H9 (cell line): ENCODE data around the gene TMCC2. TPM values are rescaled to one million over a fixed set of nuclear protein-coding genes. Genes with fewer than 3 reads are reported as not detected.

Experiments used
- DNase-seq: peaks from one replicate; pipeline ENCODE4 v3.0.0-alpha.2; 2017
- H2AFZ ChIP-seq: one replicate; pipeline ENCODE4 v1.6.1; 2013; ENCODE audit warnings: mild to moderate bottlenecking, low read length, control low read depth, moderate library complexity
- H2AK5ac ChIP-seq: 2 replicates; pipeline ENCODE4 v1.6.1; 2013; ENCODE audit warnings: low read length, control low read depth, mixed read lengths; ENCODE audit not compliant: insufficient read length
- H2BK120ac ChIP-seq: one replicate; pipeline ENCODE4 v1.6.1; 2013; ENCODE audit warnings: low read depth, mild to moderate bottlenecking, low read length, control low read depth, inconsistent platforms; ENCODE audit not compliant: poor library complexity, severe bottlenecking
- H2BK12ac ChIP-seq: 2 replicates; pipeline ENCODE4 v1.6.1; 2013; ENCODE audit warnings: low read length, control low read depth, mixed read lengths, low read depth; ENCODE audit not compliant: insufficient read length
- H2BK15ac ChIP-seq: 2 replicates; pipeline ENCODE4 v1.6.1; 2013; ENCODE audit warnings: low read depth, low read length, control low read depth
- H2BK20ac ChIP-seq: one replicate; pipeline ENCODE4 v1.6.1; 2013; ENCODE audit warnings: low read depth, mild to moderate bottlenecking, low read length, control low read depth, inconsistent platforms; ENCODE audit not compliant: poor library complexity, severe bottlenecking
- H2BK5ac ChIP-seq: 2 replicates; pipeline ENCODE4 v1.6.1; 2013; ENCODE audit warnings: low read length, control low read depth, mixed read lengths; ENCODE audit not compliant: insufficient read length
- H3K14ac ChIP-seq: 2 replicates; pipeline ENCODE4 v1.6.1; 2013; ENCODE audit warnings: low read length, control low read depth; ENCODE audit not compliant: insufficient read depth
- H3K18ac ChIP-seq: 2 replicates; pipeline ENCODE4 v1.6.1; 2013; ENCODE audit warnings: low read depth, mild to moderate bottlenecking, mixed read lengths, low read length, control low read depth; ENCODE audit not compliant: insufficient read length
- H3K23ac ChIP-seq: 2 replicates; pipeline ENCODE4 v1.6.1; 2013; ENCODE audit warnings: low read length, control low read depth, mixed read lengths, low read depth; ENCODE audit not compliant: insufficient read length
- H3K23me2 ChIP-seq: 2 replicates; pipeline ENCODE4 v1.6.1; 2013; ENCODE audit warnings: low read depth, mild to moderate bottlenecking, mixed read lengths, low read length, control low read depth; ENCODE audit not compliant: insufficient read length, poor library complexity, severe bottlenecking
- H3K27ac ChIP-seq: 2 replicates; pipeline ENCODE4 v1.5.1; 2013; ENCODE audit warnings: low read length, control low read depth, mixed read lengths, low read depth; ENCODE audit not compliant: insufficient read length
- H3K27me3 ChIP-seq: 2 replicates; pipeline ENCODE4 v1.6.1; 2013; ENCODE audit warnings: low read length, control low read depth, inconsistent platforms; ENCODE audit not compliant: insufficient read depth
- H3K4ac ChIP-seq: 2 replicates; pipeline ENCODE4 v1.6.1; 2013; ENCODE audit warnings: low read depth, mild to moderate bottlenecking, control low read depth, inconsistent platforms, low read length, moderate library complexity
- H3K4me1 ChIP-seq: 2 replicates; pipeline ENCODE4 v1.6.1; 2013; ENCODE audit warnings: low read length, control low read depth, inconsistent platforms; ENCODE audit not compliant: insufficient read depth
- H3K4me2 ChIP-seq: 2 replicates; pipeline ENCODE4 v1.6.1; 2013; ENCODE audit warnings: low read length, control low read depth, mixed read lengths; ENCODE audit not compliant: insufficient read length, insufficient read depth
- H3K56ac ChIP-seq: 2 replicates; pipeline ENCODE4 v1.6.1; 2013; ENCODE audit warnings: low read depth, mild to moderate bottlenecking, mixed read lengths, low read length, control low read depth; ENCODE audit not compliant: insufficient read length
- H3K79me1 ChIP-seq: 2 replicates; pipeline ENCODE4 v1.6.1; 2013; ENCODE audit warnings: low read depth, mild to moderate bottlenecking, moderate library complexity, low read length, control low read depth, inconsistent platforms; ENCODE audit not compliant: insufficient read depth, poor library complexity, severe bottlenecking
- H3K79me2 ChIP-seq: 2 replicates; pipeline ENCODE4 v1.6.1; 2013; ENCODE audit warnings: low read length, control low read depth, inconsistent platforms; ENCODE audit not compliant: insufficient read depth
- H3K9ac ChIP-seq: 2 replicates; pipeline ENCODE4 v1.6.1; 2013; ENCODE audit warnings: low read length, control low read depth, mixed read lengths; ENCODE audit not compliant: insufficient read length; ENCODE audit errors: extremely low read depth
- H3K9me3 ChIP-seq: one replicate; pipeline ENCODE4 v1.6.1; 2013; ENCODE audit warnings: low read depth, low read length, inconsistent platforms; ENCODE audit not compliant: control insufficient read depth
- H3T11ph ChIP-seq: one replicate; pipeline ENCODE4 v1.6.1; 2013; ENCODE audit warnings: mild to moderate bottlenecking, low read length, control low read depth, inconsistent platforms
- H4K20me1 ChIP-seq: one replicate; pipeline ENCODE4 v1.6.1; 2013; ENCODE audit not compliant: control insufficient read depth, insufficient read length, insufficient read depth
- H4K5ac ChIP-seq: 2 replicates; pipeline ENCODE4 v1.6.1; 2013; ENCODE audit warnings: low read depth, mild to moderate bottlenecking, mixed read lengths, low read length, control low read depth; ENCODE audit not compliant: insufficient read length
- H4K8ac ChIP-seq: replicated peaks from 2 replicates; pipeline ENCODE4 v1.6.1; 2013; ENCODE audit warnings: low read length, control low read depth, mixed read lengths, low read depth; ENCODE audit not compliant: insufficient read length
- H4K91ac ChIP-seq: 2 replicates; pipeline ENCODE4 v1.6.1; 2013; ENCODE audit warnings: low read depth, mild to moderate bottlenecking, moderate library complexity, mixed read lengths, low read length, control low read depth; ENCODE audit not compliant: insufficient read length
- H3K27ac Mint-ChIP-seq, 3 experiments: 2 replicates in 2 of 3; 3 replicates in 1 of 3; pipeline ENCODE4 v1.8.0; 2020 to 2021; ENCODE audit warnings: mixed read lengths in 3 of 3, mild to moderate bottlenecking in 1 of 3, moderate library complexity in 1 of 3
- H3K27me3 Mint-ChIP-seq: 2 replicates; pipeline ENCODE4 v1.8.0; 2021; ENCODE audit warnings: low read depth, mild to moderate bottlenecking, moderate library complexity, mixed read lengths
- H3K36me3 Mint-ChIP-seq, 3 experiments: 2 replicates in 2 of 3; 3 replicates in 1 of 3; pipeline ENCODE4 v1.8.0; 2020 to 2021; ENCODE audit warnings: low read depth in 3 of 3, mixed read lengths in 3 of 3; ENCODE audit not compliant: insufficient read depth in 1 of 3
- H3K4me1 Mint-ChIP-seq, 2 experiments: 2 replicates each; pipeline ENCODE4 v1.8.0; 2020; ENCODE audit warnings: mixed read lengths in 2 of 2
- H3K4me3 Mint-ChIP-seq, 2 experiments: 2 replicates in 1 of 2; 3 replicates in 1 of 2; pipeline ENCODE4 v1.8.0; 2020 to 2021; ENCODE audit warnings: mild to moderate bottlenecking in 2 of 2, mixed read lengths in 2 of 2, moderate library complexity in 1 of 2
- H3K9me3 Mint-ChIP-seq, 2 experiments: 2 replicates in 1 of 2; 3 replicates in 1 of 2; pipeline ENCODE4 v1.8.0; 2020; ENCODE audit warnings: mild to moderate bottlenecking in 2 of 2, mixed read lengths in 2 of 2, moderate library complexity in 1 of 2
- CTCF ChIP-seq: fragments of 200-600 bp; sonication (generic); conservative IDR thresholded peaks from 3 replicates; pipeline ENCODE4 v1.8.0; 2021; ENCODE audit warnings: antibody characterized with exemption, mild to moderate bottlenecking
- WGBS: extraction: QIAGEN DNeasy Blood & Tissue Kit; methylation state at CpG from one replicate; pipeline ENCODE4 v1.1.7; 2013; ENCODE audit warnings: missing lambda C conversion rate, low lambda C conversion rate, mixed read lengths; ENCODE audit not compliant: insufficient read length; ENCODE audit errors: extremely low coverage; 5-methylcytosine and 5-hydroxymethylcytosine counted together
- total RNA-seq: library from RNA; stranded (reverse); gene quantifications from 2 replicates; pipeline ENCODE4 v1.2.1, GENCODE V29; 2021

TMCC2 gene
- total RNA-seq, 1 experiment from 2014 or later, result 11.7 TPM

- Histone ChIP-seq H4K5ac (no peak overlapping the region), H2BK120ac (no peak overlapping the region), H2BK20ac (no peak overlapping the region), H3K9me3 (no peaks in the 10 kb centered on the region), H4K20me1 (no peaks in the 10 kb centered on the region), H2AK5ac (no peak overlapping the region), H4K8ac (no peak overlapping the region), H3K23ac (no peak overlapping the region), H3K4ac (no peak overlapping the region), H3K14ac (no peak overlapping the region), H2AFZ (no peak overlapping the region), H3K27ac (no peak overlapping the region), H3T11ph (no peak overlapping the region), H3K79me2 (no peaks in the 10 kb centered on the region; the same call in 1 of the 2 replicates), H3K79me1 (no peaks in the 10 kb centered on the region), H3K4me1 (no peaks in the 10 kb centered on the region), H2BK12ac (no peak overlapping the region), H2BK5ac (no peak overlapping the region), H2BK15ac (no peak overlapping the region), H3K18ac (no peak overlapping the region), H3K23me2 (peaks cover 13% of the 10 kb centered on the region), H3K27me3 (no peaks in the 10 kb centered on the region), H3K4me2 (no peak overlapping the region), H4K91ac (no peak overlapping the region), H3K9ac (no peak overlapping the region), H3K56ac (no peak overlapping the region)
- Mint-ChIP-seq H3K36me3 (no peaks in the 10 kb centered on the region), H3K9me3 (no peaks in the 10 kb centered on the region; a peak in 1 of 5 replicates), H3K4me1 (peaks cover 21 to 32% of the 10 kb centered on the region in 2 experiments), H3K27me3 (peaks cover 3% of the 10 kb centered on the region), H3K4me3 (no peak overlapping the region), H3K27ac (no peak overlapping the region)
- TF ChIP-seq CTCF, result no peak
- no peak for DNase-seq
- WGBS, result no CpG with 5 or more reads among the region's 3 CpGs
Observed at GRCh38 chr1:205208811-205209210, 18.9 kb upstream of the TMCC2 start.
